GM12864 (cell line): ENCODE data around the gene ASGR1.
"Not testable (repeated sequence)": the region's sequence is repeated elsewhere in the genome, so short reads cannot be mapped to it uniquely, and the experiment has no call there.

Experiments used
- DNase-seq: peaks from one replicate; pipeline ENCODE4 v3.0.0-alpha.2; 2011; ENCODE audit warnings: low read depth
- H3K4me3 ChIP-seq: 2 replicates; pipeline ENCODE4 v1.5.1; 2011; ENCODE audit warnings: mild to moderate bottlenecking, low read depth, low read length, control low read depth
- TF ChIP-seq, protein P1 (sequence below): IDR thresholded peaks from 2 replicates; pipeline ENCODE4 v1.5.1; 2011; ENCODE audit warnings: low read depth, mild to moderate bottlenecking, moderate library complexity, low read length, control low read depth, inconsistent platforms; ENCODE audit errors: missing control alignments

Gene ASGR1

DNA sequence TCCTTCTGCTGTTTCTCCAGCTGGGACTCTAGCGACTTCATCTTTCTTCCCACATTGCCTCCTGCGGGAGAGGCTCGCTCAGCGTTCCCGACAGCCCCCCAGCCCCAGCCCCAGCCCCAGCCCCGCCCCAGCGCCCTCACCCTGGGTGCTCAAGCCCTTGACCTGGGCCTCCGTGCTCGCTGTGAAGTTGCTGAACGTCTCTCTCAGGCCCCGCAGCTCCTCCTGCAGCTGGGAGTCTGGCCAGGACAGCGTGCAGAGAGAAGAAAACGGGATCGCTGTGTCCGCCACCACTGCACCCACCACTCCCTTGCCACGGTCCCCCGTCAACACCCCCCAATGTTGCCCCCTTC lies 2.4 kb downstream of the ASGR1 start:
- DNase-seq: no peak
- no peak overlapping the region for H3K4me3 ChIP-seq
- TF ChIP-seq, protein P1, sequence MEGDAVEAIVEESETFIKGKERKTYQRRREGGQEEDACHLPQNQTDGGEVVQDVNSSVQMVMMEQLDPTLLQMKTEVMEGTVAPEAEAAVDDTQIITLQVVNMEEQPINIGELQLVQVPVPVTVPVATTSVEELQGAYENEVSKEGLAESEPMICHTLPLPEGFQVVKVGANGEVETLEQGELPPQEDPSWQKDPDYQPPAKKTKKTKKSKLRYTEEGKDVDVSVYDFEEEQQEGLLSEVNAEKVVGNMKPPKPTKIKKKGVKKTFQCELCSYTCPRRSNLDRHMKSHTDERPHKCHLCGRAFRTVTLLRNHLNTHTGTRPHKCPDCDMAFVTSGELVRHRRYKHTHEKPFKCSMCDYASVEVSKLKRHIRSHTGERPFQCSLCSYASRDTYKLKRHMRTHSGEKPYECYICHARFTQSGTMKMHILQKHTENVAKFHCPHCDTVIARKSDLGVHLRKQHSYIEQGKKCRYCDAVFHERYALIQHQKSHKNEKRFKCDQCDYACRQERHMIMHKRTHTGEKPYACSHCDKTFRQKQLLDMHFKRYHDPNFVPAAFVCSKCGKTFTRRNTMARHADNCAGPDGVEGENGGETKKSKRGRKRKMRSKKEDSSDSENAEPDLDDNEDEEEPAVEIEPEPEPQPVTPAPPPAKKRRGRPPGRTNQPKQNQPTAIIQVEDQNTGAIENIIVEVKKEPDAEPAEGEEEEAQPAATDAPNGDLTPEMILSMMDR: no peak

DNA sequence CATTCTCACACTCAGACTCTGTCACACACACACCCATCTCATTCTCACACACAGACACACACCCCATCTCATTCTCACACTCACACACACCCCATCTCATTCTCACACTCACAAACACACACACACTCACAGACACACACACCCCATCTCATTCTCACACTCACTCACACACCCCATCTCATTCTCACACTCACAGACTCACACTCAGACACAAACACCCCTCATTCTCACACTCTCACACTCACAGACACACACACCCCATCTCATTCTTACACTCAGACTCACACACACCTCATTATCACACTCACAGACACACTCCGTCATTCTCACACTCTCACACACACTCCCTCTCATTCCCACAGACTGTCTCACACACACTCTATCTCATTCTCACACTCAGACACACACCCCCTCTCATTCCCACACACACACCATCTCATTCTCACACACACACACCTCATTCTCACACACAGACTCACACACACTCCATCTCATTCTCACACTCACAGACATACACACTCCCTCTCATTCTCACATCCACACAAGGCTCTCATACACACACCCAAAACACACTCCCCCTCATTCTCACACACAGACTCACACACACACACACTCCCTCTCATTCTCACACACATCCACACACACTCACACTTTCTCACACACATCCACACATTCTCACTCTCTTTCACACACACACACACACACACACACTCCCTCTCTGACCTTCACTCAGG lies 2.9 kb downstream of the ASGR1 start:
- no peak overlapping the region for H3K4me3 ChIP-seq
- DNase-seq: no peak
- TF ChIP-seq, protein P1: no peak

DNA sequence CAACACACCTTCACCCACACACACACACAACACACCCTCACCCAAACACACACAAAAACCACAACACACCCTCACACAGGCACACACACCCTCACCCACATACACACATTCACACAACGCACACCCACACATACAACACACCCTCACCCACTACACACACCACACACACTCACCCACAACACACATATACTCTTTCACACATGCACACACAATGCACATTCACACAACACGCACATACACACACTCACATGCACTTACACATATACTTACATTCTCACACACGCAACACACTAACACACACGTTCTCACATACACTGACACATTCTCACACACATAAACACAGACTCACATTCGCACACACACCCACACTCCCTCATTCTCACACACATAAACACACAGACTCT lies 3.8 kb downstream of the ASGR1 start:
- TF ChIP-seq, protein P1: no peak
- no peak overlapping the region for H3K4me3 ChIP-seq
- DNase-seq: no peak

DNA sequence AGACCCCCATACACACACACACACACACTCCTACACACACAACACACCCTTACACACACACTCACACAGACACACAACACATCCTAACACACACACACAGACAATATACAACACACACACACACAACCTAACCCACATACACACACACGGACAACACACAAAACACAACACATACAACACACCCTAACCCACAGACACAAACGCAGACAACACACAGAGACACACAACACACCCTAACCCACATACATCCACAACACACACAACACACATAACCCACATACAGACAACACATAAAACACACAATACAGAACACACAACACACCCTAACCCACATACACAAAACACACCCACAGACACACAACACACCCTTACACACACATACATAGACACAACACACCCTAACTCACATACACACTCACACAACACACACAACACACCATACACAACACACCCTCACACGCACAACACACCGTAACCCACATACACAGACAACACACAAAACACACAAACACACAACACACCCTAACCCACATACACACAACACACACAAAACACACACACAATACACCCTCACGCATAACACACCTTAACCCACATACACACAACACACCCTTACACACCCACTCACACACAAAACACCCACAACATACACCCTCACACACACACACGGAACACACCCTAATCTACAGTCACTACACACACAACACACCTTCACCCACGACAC lies 4.4 kb downstream of the ASGR1 start:
- DNase-seq: no peak
- H3K4me3 ChIP-seq: no peak overlapping the region
- TF ChIP-seq, protein P1: no peak

DNA sequence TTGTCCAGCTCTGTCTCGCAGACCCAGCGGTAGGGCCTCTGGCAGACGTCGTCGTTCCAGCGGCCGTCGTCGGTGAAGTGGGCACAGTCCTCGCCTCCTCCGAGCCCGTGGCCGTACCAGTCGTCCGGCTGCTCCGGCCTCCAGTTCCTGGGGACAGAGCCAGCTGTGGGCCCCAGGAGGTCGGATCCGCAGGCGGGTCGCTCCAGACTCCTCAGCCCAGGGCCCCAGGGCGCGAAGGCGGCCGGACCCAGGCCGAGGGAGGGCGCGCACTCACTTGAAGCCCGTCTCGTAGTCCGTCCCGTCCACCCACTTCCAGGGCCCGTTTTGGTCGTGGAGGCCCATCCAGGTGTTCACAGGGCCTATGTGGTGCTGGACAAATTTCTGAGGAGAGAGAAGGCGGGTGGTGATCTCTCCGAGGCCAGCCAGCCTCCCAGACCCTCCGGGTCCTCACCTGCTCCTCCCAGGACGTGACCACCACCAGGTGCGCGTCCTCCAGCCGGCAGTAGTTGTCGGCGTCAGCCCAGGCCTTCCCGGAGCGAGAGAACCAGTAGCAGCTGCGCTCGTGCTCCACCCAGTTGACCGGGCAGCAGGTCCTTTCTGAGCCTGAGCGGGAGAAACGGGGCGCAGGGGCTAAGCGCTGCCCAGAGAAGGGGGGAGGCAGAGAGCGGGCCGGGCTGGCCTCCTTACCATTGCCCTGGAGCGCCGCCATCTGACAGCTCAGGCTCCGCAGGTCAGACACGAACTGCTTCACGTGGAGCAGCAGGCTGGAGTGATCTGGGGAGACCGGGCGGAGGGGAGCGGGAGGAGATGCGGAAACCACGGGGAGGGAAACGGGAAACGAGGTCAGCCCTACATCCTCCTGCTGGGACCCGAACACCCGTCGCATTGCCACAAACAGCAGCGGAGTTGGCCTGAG lies 5.2 kb downstream of the ASGR1 start:
- no peak for DNase-seq
- H3K4me3 ChIP-seq: no peak overlapping the region
- TF ChIP-seq, protein P1: peak; percentile 2

DNA sequence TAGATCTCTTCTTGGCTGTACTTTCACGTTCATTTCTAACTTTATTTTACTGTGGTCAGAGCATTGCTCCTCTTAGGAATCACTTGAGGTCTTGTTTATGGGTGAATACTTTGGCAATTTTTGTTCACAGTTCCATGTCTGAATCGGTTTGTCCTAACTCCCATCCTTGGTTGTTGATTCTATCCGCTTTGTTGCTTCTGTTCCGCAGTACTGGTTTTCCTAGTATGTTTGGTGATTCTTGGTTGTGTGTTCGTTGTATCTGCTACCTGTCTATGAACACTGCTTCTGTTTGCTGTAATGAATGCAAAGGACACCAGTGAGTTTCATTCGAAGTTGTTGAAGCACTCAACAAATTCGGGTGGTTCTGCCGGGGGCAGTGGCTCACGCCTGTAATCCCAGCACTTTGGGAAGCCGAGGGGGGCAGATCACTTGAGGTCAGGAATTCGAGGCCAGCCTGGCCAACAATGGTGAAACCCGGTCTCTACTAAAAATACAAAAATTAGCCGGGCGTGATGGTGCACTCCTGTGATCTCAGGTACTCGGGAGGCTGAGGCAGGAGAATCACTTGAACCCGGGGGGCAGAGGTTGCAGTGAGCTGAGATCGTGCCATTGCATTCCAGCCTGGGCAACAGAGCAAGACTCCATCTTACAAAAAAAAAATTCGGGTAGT lies 6.5 kb downstream of the ASGR1 start:
- not testable (repeated sequence) for DNase-seq, H3K4me3 ChIP-seq

DNA sequence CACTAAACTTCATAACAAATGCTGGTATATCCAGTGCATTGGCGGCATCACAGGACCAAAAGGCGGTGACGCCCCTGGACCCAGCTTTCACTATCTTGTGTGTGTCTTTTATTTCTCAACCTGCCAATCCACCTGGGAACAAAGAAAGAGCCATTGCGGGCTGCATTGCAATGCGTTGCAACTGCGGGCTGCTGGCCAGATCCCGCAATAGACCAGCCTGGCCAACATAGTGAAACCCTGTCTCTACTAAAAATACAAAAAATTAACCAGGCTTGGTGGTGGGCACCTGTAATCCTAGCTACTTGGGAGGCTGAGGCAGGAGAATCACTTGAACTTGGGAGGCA lies 9.6 kb downstream of the ASGR1 start:
- not testable (repeated sequence) for H3K4me3 ChIP-seq, DNase-seq

DNA sequence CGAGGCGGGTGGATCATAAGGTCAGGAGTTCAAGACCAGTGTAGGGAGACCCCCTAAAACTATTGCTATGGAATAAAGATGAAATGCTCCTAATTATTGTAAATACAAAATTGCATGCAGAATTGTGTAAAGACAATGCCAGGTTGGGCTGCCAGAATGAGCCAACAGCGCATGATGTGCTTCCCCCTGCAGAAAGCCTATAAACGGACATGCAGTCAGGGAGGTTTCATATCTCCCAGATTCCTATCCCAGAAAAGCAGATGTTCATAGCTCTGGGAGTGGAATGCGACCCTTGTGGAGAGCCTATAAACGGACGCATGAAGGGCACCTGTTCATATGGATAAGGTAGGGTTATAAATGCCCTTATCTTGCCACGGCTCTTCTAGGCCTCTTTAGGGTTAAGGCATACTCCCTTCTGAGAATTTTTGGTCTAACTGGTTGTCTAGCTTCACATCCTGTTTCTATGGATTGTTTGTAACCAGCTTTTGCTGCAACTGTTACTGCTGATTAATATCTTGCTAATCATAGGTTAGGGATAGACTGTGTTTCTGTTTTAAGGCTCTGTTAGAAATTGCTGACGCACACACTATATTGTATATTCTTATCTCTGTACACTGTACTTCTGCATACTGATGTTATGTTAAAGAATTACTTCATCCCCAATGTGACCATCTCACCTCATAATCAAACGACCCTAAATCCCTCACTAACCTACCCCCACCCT lies 10.2 kb downstream of the ASGR1 start:
- not testable (repeated sequence) for H3K4me3 ChIP-seq, DNase-seq
